ENCODE results near the gene UGT2B17.

GRCh38 chr4:68570122-68570507, 6.0 kb downstream of the UGT2B17 start:
- TF ChIP-seq CTCF (conservative IDR thresholded peaks at IDR 0.05; ENCODE audit: low read depth, low read length) (no peak), EZH2 (IDR thresholded peaks at IDR 0.05; ENCODE audit: borderline replicate concordance, low read depth, low read length, poor library complexity, severe bottlenecking) (no peak)
